Effector memory CD8-positive, alpha-beta T cell (primary cell): ENCODE data around the gene AGFG2.
"Not testable (repeated sequence)": the region's sequence is repeated elsewhere in the genome, so short reads cannot be mapped to it uniquely, and the experiment has no call there.

Experiments
- ATAC-seq: fragments of 150-1000 bp; cut with Tn5 transposase; replicated peaks from 2 replicates; pipeline ENCODE4 v1.10.0; 2021; ENCODE audit warnings: mild to moderate bottlenecking, moderate library complexity
- DNase-seq, 3 experiments: peaks; one replicate each; pipeline ENCODE4 v3.0.0; 2021
- H3K27ac Mint-ChIP-seq, 2 donors: one replicate each; pipeline ENCODE4 v1.8.0; 2022; ENCODE audit warnings: mild to moderate bottlenecking in 2 of 2, mixed read lengths in 2 of 2, moderate library complexity in 2 of 2
- H3K27me3 Mint-ChIP-seq, 2 donors: one replicate each; pipeline ENCODE4 v1.8.0; 2022; ENCODE audit warnings: mixed read lengths in 2 of 2
- H3K36me3 Mint-ChIP-seq: one replicate; pipeline ENCODE4 v1.8.0; 2022; ENCODE audit warnings: mild to moderate bottlenecking, moderate library complexity, mixed read lengths; ENCODE audit not compliant: insufficient read depth
- H3K4me1 Mint-ChIP-seq, 2 donors: one replicate each; pipeline ENCODE4 v1.8.0; 2022; ENCODE audit warnings: low read depth in 2 of 2, mixed read lengths in 2 of 2
- H3K4me3 Mint-ChIP-seq, 2 donors: one replicate each; pipeline ENCODE4 v1.8.0; 2022; ENCODE audit warnings: mild to moderate bottlenecking in 2 of 2, mixed read lengths in 2 of 2, moderate library complexity in 2 of 2
- H3K9me3 Mint-ChIP-seq, 2 donors: one replicate each; pipeline ENCODE4 v1.8.0; 2022; ENCODE audit warnings: mixed read lengths in 2 of 2
- total RNA-seq, 9 experiments: gene quantifications; one replicate each; lab custom pipeline; 2026; lab: John Stamatoyannopoulos, UW

Gene AGFG2, protein sequence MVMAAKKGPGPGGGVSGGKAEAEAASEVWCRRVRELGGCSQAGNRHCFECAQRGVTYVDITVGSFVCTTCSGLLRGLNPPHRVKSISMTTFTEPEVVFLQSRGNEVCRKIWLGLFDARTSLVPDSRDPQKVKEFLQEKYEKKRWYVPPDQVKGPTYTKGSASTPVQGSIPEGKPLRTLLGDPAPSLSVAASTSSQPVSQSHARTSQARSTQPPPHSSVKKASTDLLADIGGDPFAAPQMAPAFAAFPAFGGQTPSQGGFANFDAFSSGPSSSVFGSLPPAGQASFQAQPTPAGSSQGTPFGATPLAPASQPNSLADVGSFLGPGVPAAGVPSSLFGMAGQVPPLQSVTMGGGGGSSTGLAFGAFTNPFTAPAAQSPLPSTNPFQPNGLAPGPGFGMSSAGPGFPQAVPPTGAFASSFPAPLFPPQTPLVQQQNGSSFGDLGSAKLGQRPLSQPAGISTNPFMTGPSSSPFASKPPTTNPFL
- 22.2 to 73.7 (median 40.7) reads per million in 9 experiments for total RNA-seq

- Mint-ChIP-seq H3K27me3 (no peaks in the 10 kb centered on the region), H3K4me1 (peaks cover 43% of the 10 kb centered on the region in 2 donors), H3K27ac (peak within 1 kb of the TSS; percentile 58 to 82), H3K36me3 (peaks cover 9% of the 10 kb centered on the region), H3K4me3 (peak within 1 kb of the TSS; percentile 91 to 92), H3K9me3 (no peaks in the 10 kb centered on the region)
- peak; percentile 92 for ATAC-seq
- peak; percentile 99 to 100 (median 100) for DNase-seq
Observed at GRCh38 chr7:100538654-100539435, at the start of gene AGFG2. Gene AGFG2, plus strand, starts transcription at chr7:100539203. Its CDS starts 144 bp downstream, at chr7:100539347.

GRCh38 chr7:100489824-100490223, 49.2 kb upstream of the AGFG2 start:
- no peak overlapping the region for H3K4me3 Mint-ChIP-seq
- H3K27me3 Mint-ChIP-seq, result peaks cover 0 to 4% of the 10 kb centered on the region in 2 donors
- peaks cover 7 to 10% of the 10 kb centered on the region in 2 donors for H3K4me1 Mint-ChIP-seq
- ATAC-seq (peak; percentile 34), DNase-seq (no peak)
- peaks cover 5% of the 10 kb centered on the region for H3K36me3 Mint-ChIP-seq
- no peaks in the 10 kb centered on the region for H3K9me3 Mint-ChIP-seq
- peak overlapping the region; percentile 11 to 44 for H3K27ac Mint-ChIP-seq

DNA sequence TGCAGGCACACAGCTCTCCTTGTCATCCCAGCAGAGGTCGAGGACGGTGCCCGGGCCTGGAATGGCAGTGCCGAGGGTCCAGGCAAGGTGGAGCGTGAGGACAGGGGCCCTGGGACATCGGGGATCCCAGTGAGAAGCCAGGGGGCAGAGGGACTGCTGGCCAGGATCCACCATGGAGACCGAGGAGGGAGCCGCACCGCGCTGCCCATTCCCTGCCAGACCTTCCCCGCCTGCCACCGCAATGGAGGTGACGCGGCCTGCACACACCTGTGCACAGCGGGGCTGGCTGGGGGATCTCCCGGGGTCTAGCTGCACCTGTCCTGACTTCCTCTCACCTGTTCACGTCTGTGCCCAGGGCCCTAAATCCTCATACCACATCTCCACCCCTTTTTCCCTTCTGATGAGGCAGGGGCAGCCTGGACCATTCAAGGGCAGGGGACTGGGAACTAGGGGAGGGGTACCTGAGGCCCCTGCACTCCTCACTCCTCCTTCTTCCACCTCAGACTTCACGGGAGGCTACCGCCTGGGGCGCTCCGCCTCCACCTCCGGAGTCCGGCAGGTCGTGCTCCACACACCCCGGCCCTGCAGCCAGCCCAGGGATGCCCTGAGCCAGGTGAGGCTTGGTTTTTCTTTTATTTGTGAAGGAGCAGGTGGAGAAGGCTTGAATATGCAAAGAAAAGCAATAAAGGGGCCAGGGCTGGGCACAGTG, 48.4 kb upstream of the AGFG2 start:
- DNase-seq (no peak), ATAC-seq (no peak)
- peaks cover 6 to 10% of the 10 kb centered on the region in 2 donors for H3K4me1 Mint-ChIP-seq
- no peak overlapping the region for H3K4me3 Mint-ChIP-seq
- H3K36me3 Mint-ChIP-seq, result peaks cover 5% of the 10 kb centered on the region
- H3K27ac Mint-ChIP-seq, result no peak overlapping the region
- H3K27me3 Mint-ChIP-seq, result peaks cover 0 to 4% of the 10 kb centered on the region in 2 donors
- no peaks in the 10 kb centered on the region for H3K9me3 Mint-ChIP-seq

DNA sequence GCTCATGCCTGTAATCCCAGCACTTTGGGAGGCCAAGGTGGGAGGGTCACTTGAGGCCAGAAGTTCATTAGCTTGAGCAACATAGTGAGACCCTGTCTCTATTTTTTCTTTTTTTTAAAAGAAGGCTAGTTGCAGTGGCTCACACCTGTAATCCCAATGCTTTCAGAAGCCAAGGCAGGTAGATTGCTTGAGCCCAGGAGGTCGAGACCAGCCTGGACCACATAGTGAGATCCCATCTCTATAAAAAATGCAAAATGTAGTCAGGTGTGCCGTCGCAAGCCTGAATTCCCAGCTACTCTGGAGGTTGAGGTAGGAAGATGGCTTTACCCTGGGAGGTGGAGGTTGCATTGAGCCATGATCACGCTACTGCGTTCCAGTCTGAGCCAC, 47.8 kb upstream of the AGFG2 start:
- no peaks in the 10 kb centered on the region for H3K9me3 Mint-ChIP-seq
- DNase-seq, result no peak
- peaks cover 0 to 4% of the 10 kb centered on the region in 2 donors for H3K27me3 Mint-ChIP-seq
- peaks cover 6 to 10% of the 10 kb centered on the region in 2 donors for H3K4me1 Mint-ChIP-seq
- ATAC-seq, result no peak
- H3K27ac Mint-ChIP-seq, result no peak overlapping the region
- H3K36me3 Mint-ChIP-seq, result peaks cover 5% of the 10 kb centered on the region
- H3K4me3 Mint-ChIP-seq, result no peak overlapping the region

DNA sequence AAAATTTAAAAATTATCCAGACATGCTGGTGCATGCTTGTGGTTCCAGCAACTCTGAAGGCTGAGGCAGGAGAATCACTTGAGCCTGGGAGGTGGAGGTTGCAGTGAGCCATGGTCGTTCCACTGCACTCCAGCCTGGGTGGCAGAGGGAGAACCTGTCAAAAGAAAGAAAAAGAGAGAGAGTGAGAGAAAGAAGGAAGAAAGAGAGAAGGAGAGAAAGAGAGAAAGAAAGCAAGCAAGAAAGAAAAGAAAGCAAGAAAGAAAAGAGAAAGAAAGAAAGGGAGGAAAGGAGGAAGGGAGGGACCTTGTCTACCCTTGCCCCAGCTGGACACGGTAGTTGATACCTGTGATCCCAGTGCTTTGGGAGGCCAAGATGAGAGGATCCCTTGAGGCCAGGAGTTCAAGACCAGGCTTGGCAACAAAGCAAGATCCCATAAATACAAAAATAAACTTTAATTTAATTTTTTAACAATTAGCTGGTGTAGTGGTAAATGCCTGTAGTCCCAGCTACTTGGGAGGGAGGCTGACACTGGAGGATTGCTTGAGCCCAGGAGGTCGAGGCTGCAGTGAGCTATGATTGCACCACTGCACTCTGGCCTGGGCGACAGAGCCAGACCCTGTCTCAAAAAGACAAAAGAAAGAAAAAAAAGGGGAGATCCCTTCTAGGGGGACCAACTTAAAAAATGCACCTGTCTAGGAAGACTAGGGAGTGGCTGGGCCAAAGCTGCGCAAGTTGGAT, 46.1 kb upstream of the AGFG2 start:
- H3K27me3 Mint-ChIP-seq, result peaks cover 0 to 4% of the 10 kb centered on the region in 2 donors
- peaks cover 5% of the 10 kb centered on the region for H3K36me3 Mint-ChIP-seq
- DNase-seq, result no peak
- H3K4me1 Mint-ChIP-seq, result peaks cover 6 to 10% of the 10 kb centered on the region in 2 donors
- H3K4me3 Mint-ChIP-seq, result peak overlapping the region; percentile 51 to 66
- H3K27ac Mint-ChIP-seq, result no peak overlapping the region
- H3K9me3 Mint-ChIP-seq, result no peaks in the 10 kb centered on the region
- no peak for ATAC-seq

- DNase-seq, result peak in 2 of 3 experiments; percentile 39 to 41
- peak overlapping the region; percentile 51 to 66 for H3K4me3 Mint-ChIP-seq
- peak; percentile 90 for ATAC-seq
- H3K9me3 Mint-ChIP-seq, result no peaks in the 10 kb centered on the region
- no peak overlapping the region for H3K27ac Mint-ChIP-seq
- H3K36me3 Mint-ChIP-seq, result peaks cover 5% of the 10 kb centered on the region
- peaks cover 6 to 10% of the 10 kb centered on the region in 2 donors for H3K4me1 Mint-ChIP-seq
- H3K27me3 Mint-ChIP-seq, result peaks cover 0 to 4% of the 10 kb centered on the region in 2 donors
Observed at GRCh38 chr7:100493476-100494264, 45.3 kb upstream of the AGFG2 start.

DNA sequence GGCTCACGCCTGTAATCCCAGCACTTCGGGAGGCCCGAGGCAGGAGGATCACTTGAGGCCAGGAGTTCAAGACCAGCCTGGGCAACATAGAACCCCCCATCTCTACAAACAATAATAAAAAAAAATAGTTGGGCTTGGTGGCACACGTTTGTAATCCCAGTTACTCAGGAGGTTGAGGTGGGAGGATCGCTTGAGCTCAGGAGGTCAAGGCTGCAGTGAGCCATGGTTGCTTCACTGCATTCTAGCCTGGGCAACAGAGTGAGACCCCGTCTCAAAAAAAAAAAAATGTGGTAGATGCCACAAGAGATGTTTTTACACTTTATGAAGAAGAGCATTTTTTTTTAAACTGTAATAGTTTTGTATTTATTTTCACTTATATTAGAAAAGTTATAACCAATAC, 42.5 kb upstream of the AGFG2 start:
- Mint-ChIP-seq H3K27ac (no peak overlapping the region), H3K9me3 (no peaks in the 10 kb centered on the region), H3K36me3 (no peaks in the 10 kb centered on the region), H3K4me3 (no peak overlapping the region), H3K4me1 (peaks cover 4 to 10% of the 10 kb centered on the region in 2 donors), H3K27me3 (peaks cover 0 to 4% of the 10 kb centered on the region in 2 donors)
- DNase-seq (no peak), ATAC-seq (no peak)

DNA sequence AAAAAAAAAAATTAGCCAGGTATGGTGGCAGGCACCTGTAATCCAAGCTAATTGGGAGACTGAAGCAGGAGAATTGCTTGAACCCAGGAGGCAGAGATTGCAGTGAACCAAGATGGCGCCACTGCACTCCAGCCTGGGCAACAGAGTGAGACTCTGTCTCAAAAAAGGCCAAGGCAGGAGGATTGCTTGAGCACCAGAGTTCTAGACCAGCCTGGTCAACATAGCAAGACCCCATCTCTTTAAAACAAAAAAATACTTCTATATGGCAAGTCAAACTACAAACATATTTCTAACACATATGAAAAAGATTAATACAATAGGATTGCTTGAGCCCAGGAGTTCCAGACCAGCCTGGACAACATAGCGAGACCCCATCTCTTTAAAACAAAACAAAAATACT, 38.3 kb upstream of the AGFG2 start:
- DNase-seq, H3K4me3 Mint-ChIP-seq, H3K27ac Mint-ChIP-seq, ATAC-seq, H3K9me3 Mint-ChIP-seq, H3K27me3 Mint-ChIP-seq, H3K36me3 Mint-ChIP-seq, H3K4me1 Mint-ChIP-seq: not testable (repeated sequence)

- not testable (repeated sequence) for H3K27ac Mint-ChIP-seq, H3K36me3 Mint-ChIP-seq, H3K4me1 Mint-ChIP-seq, H3K27me3 Mint-ChIP-seq, ATAC-seq, DNase-seq, H3K9me3 Mint-ChIP-seq, H3K4me3 Mint-ChIP-seq
Observed at GRCh38 chr7:100504031-100504430, 35.0 kb upstream of the AGFG2 start.

DNA sequence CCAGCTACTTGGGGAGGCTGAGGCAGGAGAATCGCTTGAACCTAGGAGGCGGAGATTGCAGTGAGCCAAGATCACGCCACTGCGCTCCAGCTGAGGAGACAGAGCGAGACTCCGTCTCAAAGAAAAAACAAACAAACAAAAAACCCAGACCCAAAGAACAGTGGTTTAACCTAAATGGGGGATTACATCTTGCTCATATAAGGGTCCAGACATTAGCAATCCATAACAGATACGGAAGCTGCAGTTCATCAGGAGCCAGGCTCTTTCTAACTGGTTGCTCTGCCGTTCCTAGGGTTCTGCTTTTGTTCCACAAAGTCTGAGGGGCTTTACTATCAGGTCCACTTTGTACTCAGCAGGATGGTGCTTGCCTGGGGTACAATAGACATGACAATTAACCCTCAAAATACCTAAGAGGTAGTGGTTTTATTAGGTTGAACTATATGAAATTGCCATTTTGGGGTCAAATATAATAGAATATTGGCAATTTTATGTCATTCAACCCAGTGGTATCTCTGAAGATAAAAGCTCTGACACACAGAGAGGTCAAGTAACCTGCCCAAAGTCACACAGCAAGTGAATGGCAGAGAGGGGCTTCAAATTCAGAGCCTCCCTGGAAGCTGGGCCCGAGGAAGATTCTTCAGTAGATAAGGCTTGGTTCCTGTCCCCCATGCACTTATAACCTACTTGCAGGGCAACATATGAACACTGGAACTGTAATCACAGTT, 34.0 kb upstream of the AGFG2 start:
- Mint-ChIP-seq H3K9me3 (no peaks in the 10 kb centered on the region), H3K4me3 (no peak overlapping the region), H3K36me3 (no peaks in the 10 kb centered on the region), H3K27ac (no peak overlapping the region), H3K4me1 (no peaks in the 10 kb centered on the region), H3K27me3 (no peaks in the 10 kb centered on the region)
- ATAC-seq (no peak), DNase-seq (no peak)

DNA sequence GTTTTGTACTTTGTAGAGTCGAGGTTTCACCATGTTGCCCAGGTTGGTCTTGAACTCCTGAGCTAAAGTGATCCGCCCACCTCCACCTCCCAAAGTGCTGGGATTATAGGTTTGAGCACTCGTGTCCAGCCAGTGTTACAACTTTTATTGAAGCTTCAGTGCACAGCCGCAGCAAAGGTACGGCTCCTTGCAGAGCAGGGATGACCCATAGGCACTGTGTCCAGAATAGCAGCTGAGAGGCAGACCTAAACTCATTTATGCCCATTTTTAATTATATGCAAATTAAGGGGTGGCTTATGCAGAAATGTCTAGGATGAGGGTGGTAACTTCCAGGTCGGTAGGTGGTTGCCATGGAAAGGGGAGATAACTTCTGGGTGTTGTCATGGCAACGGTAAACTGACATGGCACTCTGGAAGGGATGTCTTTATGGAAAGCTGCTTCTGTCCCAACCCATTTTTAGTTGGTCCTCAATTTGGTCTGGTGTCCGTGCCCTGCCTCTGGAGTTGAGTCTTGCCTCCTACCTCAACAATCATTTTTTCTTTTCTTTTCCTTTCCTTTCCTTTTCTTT, 32.6 kb upstream of the AGFG2 start:
- ATAC-seq (no peak), DNase-seq (no peak)
- H3K4me3 Mint-ChIP-seq, result no peak overlapping the region
- peak overlapping the region in 1 of 2 donors; percentile 78 for H3K27ac Mint-ChIP-seq
- H3K4me1 Mint-ChIP-seq, result no peaks in the 10 kb centered on the region
- no peaks in the 10 kb centered on the region for H3K36me3 Mint-ChIP-seq
- H3K9me3 Mint-ChIP-seq, result no peaks in the 10 kb centered on the region
- no peaks in the 10 kb centered on the region for H3K27me3 Mint-ChIP-seq
